ENCODE measurements around the gene PLEKHA6.

DNA sequence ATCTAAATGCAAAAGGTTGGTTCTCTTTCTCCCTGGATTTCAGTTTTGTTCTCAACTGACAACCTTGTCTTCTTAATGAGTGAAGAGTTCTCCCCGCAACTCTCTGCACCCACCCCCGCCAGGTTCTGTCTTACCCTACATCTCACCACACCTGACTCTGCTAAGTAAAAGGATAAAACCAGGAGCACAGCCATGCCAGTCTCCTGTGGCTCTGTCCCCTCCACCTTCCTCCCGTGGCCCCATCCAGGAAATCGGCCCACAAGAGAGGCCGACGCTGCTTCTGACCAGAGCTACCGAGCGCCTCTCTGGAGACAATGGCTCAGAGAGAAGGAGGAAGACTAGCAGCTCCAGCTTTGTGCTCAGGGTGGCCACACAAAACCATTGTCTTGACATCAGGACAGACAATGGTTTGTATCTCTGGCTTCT, 72.2 kb downstream of the PLEKHA6 start:
- TF ChIP-seq, protein P1, sequence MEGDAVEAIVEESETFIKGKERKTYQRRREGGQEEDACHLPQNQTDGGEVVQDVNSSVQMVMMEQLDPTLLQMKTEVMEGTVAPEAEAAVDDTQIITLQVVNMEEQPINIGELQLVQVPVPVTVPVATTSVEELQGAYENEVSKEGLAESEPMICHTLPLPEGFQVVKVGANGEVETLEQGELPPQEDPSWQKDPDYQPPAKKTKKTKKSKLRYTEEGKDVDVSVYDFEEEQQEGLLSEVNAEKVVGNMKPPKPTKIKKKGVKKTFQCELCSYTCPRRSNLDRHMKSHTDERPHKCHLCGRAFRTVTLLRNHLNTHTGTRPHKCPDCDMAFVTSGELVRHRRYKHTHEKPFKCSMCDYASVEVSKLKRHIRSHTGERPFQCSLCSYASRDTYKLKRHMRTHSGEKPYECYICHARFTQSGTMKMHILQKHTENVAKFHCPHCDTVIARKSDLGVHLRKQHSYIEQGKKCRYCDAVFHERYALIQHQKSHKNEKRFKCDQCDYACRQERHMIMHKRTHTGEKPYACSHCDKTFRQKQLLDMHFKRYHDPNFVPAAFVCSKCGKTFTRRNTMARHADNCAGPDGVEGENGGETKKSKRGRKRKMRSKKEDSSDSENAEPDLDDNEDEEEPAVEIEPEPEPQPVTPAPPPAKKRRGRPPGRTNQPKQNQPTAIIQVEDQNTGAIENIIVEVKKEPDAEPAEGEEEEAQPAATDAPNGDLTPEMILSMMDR (IDR thresholded peaks at IDR 0.05; ENCODE audit: low read depth, low read length, poor library complexity, severe bottlenecking): no peak
- TF ChIP-seq EZH2phosphoT487 (IDR thresholded peaks at IDR 0.05; ENCODE audit: borderline replicate concordance, low read length): no peak

All from DOHH2 (cell line).